Measurements from ENCODE around the gene SEL1L2. TPM values are rescaled to one million over a fixed set of nuclear protein-coding genes. Genes with fewer than 3 reads are reported as not detected.

Gene SEL1L2
- total RNA-seq, 1 donor from 2014 or later, result not detected

GRCh38 chr20:13809855-13810254 lies 180.6 kb downstream of the SEL1L2 start:
- DNase-seq, result no peak
- intact Hi-C loops (cut with micrococcal nuclease), result no loop called here
- H3K36me3 Mint-ChIP-seq (ENCODE audit: low read depth), result peaks cover 21% of the 10 kb centered on the region
- H3K4me3 Mint-ChIP-seq, result no peak overlapping the region
- no peak overlapping the region for H3K27ac Mint-ChIP-seq
- H3K4me1 Mint-ChIP-seq, result peaks cover 3% of the 10 kb centered on the region
- no peaks in the 10 kb centered on the region for H3K9me3 Mint-ChIP-seq
- H3K27me3 Mint-ChIP-seq, result no peaks in the 10 kb centered on the region

DNA sequence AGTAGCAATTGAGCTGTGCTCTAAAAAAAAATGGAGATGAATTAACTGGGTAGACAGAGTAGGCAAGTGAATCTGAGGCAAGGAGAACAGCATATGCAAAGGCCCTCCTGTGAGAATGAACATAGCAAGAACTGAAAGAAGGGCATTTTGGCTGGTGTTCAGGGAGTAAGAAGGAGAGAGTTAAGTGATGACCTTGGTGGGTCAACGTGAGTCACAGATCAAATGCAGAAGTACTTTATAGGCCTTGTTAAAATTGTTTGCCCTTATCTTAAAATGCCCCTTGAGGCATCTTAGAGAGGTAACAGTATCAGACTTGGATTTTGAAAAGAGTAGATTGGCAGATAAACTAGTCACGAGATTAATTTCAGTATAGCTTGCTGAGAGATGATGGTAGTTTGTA lies 181.0 kb downstream of the SEL1L2 start:
- Mint-ChIP-seq H3K4me1 (peaks cover 3% of the 10 kb centered on the region), H3K4me3 (no peak overlapping the region), H3K9me3 (no peaks in the 10 kb centered on the region), H3K36me3 (ENCODE audit: low read depth) (peaks cover 23% of the 10 kb centered on the region), H3K27me3 (no peaks in the 10 kb centered on the region), H3K27ac (no peak overlapping the region)
- DNase-seq, result no peak
- intact Hi-C loops (cut with micrococcal nuclease), result no loop called here

GRCh38 chr20:13800728-13801134 lies 189.7 kb downstream of the SEL1L2 start:
- no peaks in the 10 kb centered on the region for H3K9me3 Mint-ChIP-seq
- H3K4me1 Mint-ChIP-seq, result peaks cover 4% of the 10 kb centered on the region
- no peak for DNase-seq
- no peaks in the 10 kb centered on the region for H3K27me3 Mint-ChIP-seq
- H3K36me3 Mint-ChIP-seq (ENCODE audit: low read depth), result peaks cover 51% of the 10 kb centered on the region
- intact Hi-C loops (cut with micrococcal nuclease), result no loop called here
- no peak overlapping the region for H3K27ac Mint-ChIP-seq
- H3K4me3 Mint-ChIP-seq, result no peak overlapping the region

DNA sequence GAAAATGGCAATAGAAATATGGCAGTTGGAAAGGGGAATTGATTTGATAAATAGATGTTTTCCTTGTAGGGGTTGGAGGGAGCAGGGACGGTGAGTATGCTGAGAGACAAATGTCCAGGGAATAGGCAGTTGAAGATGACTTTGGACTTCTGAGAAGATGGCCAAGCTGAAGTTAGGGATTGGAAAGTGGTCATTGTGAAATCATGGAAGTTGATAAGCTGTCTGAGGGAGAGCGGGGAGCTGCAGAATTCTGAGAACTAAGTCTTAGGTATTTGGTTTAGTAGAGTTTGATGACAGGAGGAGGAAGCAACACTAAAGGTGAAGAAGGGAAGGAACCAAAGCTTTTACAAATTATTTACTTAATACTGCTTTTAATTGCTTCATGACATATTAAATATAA lies 190.4 kb downstream of the SEL1L2 start:
- no peak overlapping the region for H3K27ac Mint-ChIP-seq
- no peaks in the 10 kb centered on the region for H3K27me3 Mint-ChIP-seq
- intact Hi-C loops (cut with micrococcal nuclease), result no loop called here
- no peaks in the 10 kb centered on the region for H3K9me3 Mint-ChIP-seq
- peaks cover 55% of the 10 kb centered on the region for H3K36me3 Mint-ChIP-seq (ENCODE audit: low read depth)
- peaks cover 4% of the 10 kb centered on the region for H3K4me1 Mint-ChIP-seq
- no peak for DNase-seq
- H3K4me3 Mint-ChIP-seq, result no peak overlapping the region

Other genes with a start within 250 kb of the SEL1L2 start
- gene ESF1, start 205.7 kb downstream of the SEL1L2 start, total RNA-seq, result 32.8 and 34.5 TPM in 2 replicates
- 32.3 and 32.8 TPM in 2 replicates for gene NDUFAF5, start 205.6 kb downstream of the SEL1L2 start, total RNA-seq
- not detected in 2 replicates for gene MACROD2, start 4.9 kb upstream of the SEL1L2 start, total RNA-seq